ENCODE results near the gene C1QTNF1. TPM values are rescaled to one million over a fixed set of nuclear protein-coding genes. Genes with fewer than 3 reads are reported as not detected.

C1QTNF1 gene
- total and polyA plus RNA-seq, 9 of the 15 experiments (the other 6 are each of a cell fraction or from before 2014, with no cell fraction given), result 0.09 TPM; not detected in 8

GRCh38 chr17:79041041-79041570, 17.1 kb downstream of the C1QTNF1 start:
- FAIRE-seq (no peak), ATAC-seq (no peak), DNase-seq (ENCODE audit: extremely low read depth in 1 of 4, low spot score in 3 of 4) (no peak)
- Histone ChIP-seq H3K4me2 (ENCODE audit: insufficient read depth, low read length) (no peak overlapping the region), H3K9me1 (ENCODE audit: control insufficient read depth, insufficient read depth, low read length) (no peaks in the 10 kb centered on the region), H3K9ac (ENCODE audit: insufficient read depth in 1 of 2, low read depth in 2 of 2, low read length in 2 of 2) (no peak overlapping the region), H3K27ac (ENCODE audit: extremely low read depth, low read depth, low read length) (no peak overlapping the region), H4K20me1 (replicated peaks; ENCODE audit: control insufficient read depth, insufficient read depth, low read length) (peaks cover 7% of the 10 kb centered on the region; the same call in 1 of the 2 replicates), H3K4me3 (no peak overlapping the region), H2AFZ (ENCODE audit: low read depth, low read length) (no peak overlapping the region), H3K79me2 (ENCODE audit: control insufficient read depth, insufficient read depth, low read length) (no peaks in the 10 kb centered on the region), H3K36me3 (ENCODE audit: control insufficient read depth, insufficient read depth, low read length) (no peaks in the 10 kb centered on the region), H3K4me1 (replicated peaks in 1 of 2; ENCODE audit: control insufficient read depth in 2 of 2, insufficient read depth in 2 of 2, low read length in 2 of 2) (peaks cover 0 to 3% of the 10 kb centered on the region in 2 experiments; a peak in 1 of 5 replicates), H3K27me3 (ENCODE audit: control insufficient read depth in 2 of 2, insufficient read depth in 2 of 2, low read length in 2 of 2) (peaks cover 18 to 71% of the 10 kb centered on the region in 2 experiments), H3K9me3 (replicated peaks; ENCODE audit: control insufficient read depth, insufficient read depth, low read depth, low read length) (no peaks in the 10 kb centered on the region; the same call in 1 of the 2 replicates)
- intact Hi-C loops (cut with micrococcal nuclease), result no loop called here
- WGBS (ENCODE audit: insufficient coverage, low coverage, missing lambda C conversion rate), result 5% methylated on average over 13 of the region's 13 CpGs
- ChIA-PET CTCF (ENCODE audit: low intra/inter-chr PET ratio) (interaction anchor here (1.1 to 2.1 kb wide), 2 partner anchors 22 to 55 kb away, joined by 3 to 7 read pairs; no protein-coding TSS in a partner anchor), POLR2A (interaction anchor here (0.5 to 1.2 kb wide), 4 partner anchors 8 to 591 kb away, joined by 3 to 4 read pairs (median 3); no protein-coding TSS in a partner anchor)
- in situ Hi-C loops (cut with MboI), result no loop called here
- BruUV-seq (replicated peaks), result no TSS peak
- TF ChIP-seq ZNF232 (CRISPR knock-in tag; IDR thresholded peaks at IDR 0.05) (no peak), POLR3A (IDR thresholded peaks at IDR 0.05; ENCODE audit: borderline replicate concordance, extremely low read depth, insufficient read depth, insufficient read length) (no peak), ZNF395 (CRISPR knock-in tag; IDR thresholded peaks at IDR 0.05) (no peak), RFX5 (IDR thresholded peaks at IDR 0.05; ENCODE audit: low read depth, low read length) (no peak), ZNF121 (CRISPR knock-in tag; conservative IDR thresholded peaks at IDR 0.05) (no peak)
- TF ChIP-seq, protein P1, sequence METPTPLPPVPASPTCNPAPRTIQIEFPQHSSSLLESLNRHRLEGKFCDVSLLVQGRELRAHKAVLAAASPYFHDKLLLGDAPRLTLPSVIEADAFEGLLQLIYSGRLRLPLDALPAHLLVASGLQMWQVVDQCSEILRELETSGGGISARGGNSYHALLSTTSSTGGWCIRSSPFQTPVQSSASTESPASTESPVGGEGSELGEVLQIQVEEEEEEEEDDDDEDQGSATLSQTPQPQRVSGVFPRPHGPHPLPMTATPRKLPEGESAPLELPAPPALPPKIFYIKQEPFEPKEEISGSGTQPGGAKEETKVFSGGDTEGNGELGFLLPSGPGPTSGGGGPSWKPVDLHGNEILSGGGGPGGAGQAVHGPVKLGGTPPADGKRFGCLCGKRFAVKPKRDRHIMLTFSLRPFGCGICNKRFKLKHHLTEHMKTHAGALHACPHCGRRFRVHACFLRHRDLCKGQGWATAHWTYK (CRISPR knock-in tag; IDR thresholded peaks at IDR 0.05), result no peak

Measured in K562 (cell line).